Adrenal gland (tissue), 5 donors: ENCODE results near the gene IL1RAPL2.

Source experiments
- CTCF ChIP-seq, 6 experiments: fragments of 450-650 bp in 4 of 6; fragments of 200-600 bp in 2 of 6; sonication (generic) in 1 of 6; IDR thresholded peaks; 1 replicate in 5 of 6; 2 replicates in 1 of 6; pipeline versions ENCODE4 v1.5.1 to v1.8.0; 2016 to 2021; ENCODE audit warnings: antibody characterized with exemption in 6 of 6, mild to moderate bottlenecking in 2 of 6, moderate library complexity in 1 of 6
- POLR2A ChIP-seq, 2 donors: fragments of 450-650 bp; IDR thresholded peaks; one replicate each; pipeline ENCODE4 v1.6.1; 2017; ENCODE audit warnings: antibody characterized with exemption in 2 of 2, mild to moderate bottlenecking in 2 of 2, moderate library complexity in 1 of 2
- donor health status: DM: no; HTN: no; CAD: no.

- TF ChIP-seq CTCF (IDR thresholded peaks at IDR 0.05) (no peak), POLR2A (IDR thresholded peaks at IDR 0.05) (no peak)
Observed at GRCh38 chrX:105744946-105745345, 1178.9 kb downstream of the IL1RAPL2 start.
